Keratinocyte (primary cell): ENCODE data around the gene RNF112. TPM values are rescaled to one million over a fixed set of nuclear protein-coding genes. Genes with fewer than 3 reads are reported as not detected.

Experiments
- DNase-seq: peaks from one replicate; pipeline ENCODE4 v3.0.0-alpha.2; 2011; ENCODE audit warnings: low read depth, missing footprints, low spot score
- FAIRE-seq: peaks from 2 replicates; lab custom pipeline; 2011; peaks lifted over from hg19 to GRCh38; lab: Jason Lieb, UNC
- H2AFZ ChIP-seq: 2 replicates; pipeline ENCODE4 v1.6.0; 2012; ENCODE audit warnings: low read length, control low read depth, inconsistent platforms; ENCODE audit not compliant: control insufficient read depth
- H3K27ac ChIP-seq: 2 replicates; pipeline ENCODE4 v1.5.1; 2011; ENCODE audit warnings: low read length; ENCODE audit not compliant: control insufficient read depth, insufficient read depth
- H3K27me3 ChIP-seq: 3 replicates; pipeline ENCODE4 v1.6.0; 2011; ENCODE audit warnings: low read length; ENCODE audit not compliant: control insufficient read depth, insufficient read depth; ENCODE audit errors: extremely low read depth
- H3K36me3 ChIP-seq, 2 experiments: 2 replicates in 1 of 2; 3 replicates in 1 of 2; pipeline ENCODE4 v1.5.1; 2011; ENCODE audit warnings: low read length in 2 of 2, mild to moderate bottlenecking in 1 of 2; ENCODE audit not compliant: control insufficient read depth in 2 of 2, insufficient read depth in 2 of 2; ENCODE audit errors: extremely low read depth in 1 of 2
- H3K4me1 ChIP-seq: 3 replicates; pipeline ENCODE4 v1.5.1; 2011; ENCODE audit warnings: low read length; ENCODE audit not compliant: control insufficient read depth, insufficient read depth; ENCODE audit errors: extremely low read depth
- H3K4me2 ChIP-seq: 3 replicates; pipeline ENCODE4 v1.6.0; 2011; ENCODE audit warnings: low read depth, low read length; ENCODE audit not compliant: control insufficient read depth, insufficient read depth; ENCODE audit errors: extremely low read depth
- H3K4me3 ChIP-seq, 3 experiments: fragments of 200-600 bp in 1 of 3; sonication (generic) in 1 of 3; 2 replicates in 2 of 3; 3 replicates in 1 of 3; pipeline ENCODE4 v1.5.1; 2011 to 2016; ENCODE audit warnings: low read length in 3 of 3, mild to moderate bottlenecking in 3 of 3, control low read depth in 2 of 3, inconsistent platforms in 1 of 3, low read depth in 1 of 3, mixed read lengths in 1 of 3, mixed run types in 1 of 3, moderate library complexity in 1 of 3; ENCODE audit not compliant: control insufficient read depth in 2 of 3, insufficient read depth in 2 of 3; ENCODE audit errors: extremely low read depth in 1 of 3
- H3K79me2 ChIP-seq: 2 replicates; pipeline ENCODE4 v1.6.0; 2012; ENCODE audit warnings: low read length; ENCODE audit not compliant: control insufficient read depth, insufficient read depth
- H3K9ac ChIP-seq: 3 replicates; pipeline ENCODE4 v1.6.0; 2011; ENCODE audit warnings: low read length; ENCODE audit not compliant: control insufficient read depth, insufficient read depth; ENCODE audit errors: extremely low read depth
- H3K9me1 ChIP-seq: 3 replicates; pipeline ENCODE4 v1.6.0; 2011; ENCODE audit warnings: low read length; ENCODE audit not compliant: control insufficient read depth, insufficient read depth; ENCODE audit errors: extremely low read depth
- H3K9me3 ChIP-seq: 2 replicates; pipeline ENCODE4 v1.5.1; 2012; ENCODE audit warnings: low read depth, low read length; ENCODE audit not compliant: control insufficient read depth
- H4K20me1 ChIP-seq: 3 replicates; pipeline ENCODE4 v1.6.0; 2011; ENCODE audit warnings: low read length; ENCODE audit not compliant: control insufficient read depth, insufficient read depth; ENCODE audit errors: extremely low read depth
- CTCF ChIP-seq, 3 experiments: IDR thresholded peaks in 1 of 3; conservative IDR thresholded peaks in 1 of 3; optimal IDR thresholded peaks in 1 of 3; 2 replicates in 2 of 3; 3 replicates in 1 of 3; pipeline versions ENCODE3 to v1.5.1; 2011; ENCODE audit warnings: low read length in 3 of 3, mild to moderate bottlenecking in 3 of 3, moderate library complexity in 2 of 3, control low read depth in 1 of 3, inconsistent platforms in 1 of 3; ENCODE audit not compliant: insufficient read depth in 2 of 3; ENCODE audit errors: extremely low read depth in 1 of 3
- EZH2 ChIP-seq: IDR thresholded peaks from one replicate; pipeline ENCODE4 v1.6.1; 2012; ENCODE audit warnings: inconsistent platforms, mild to moderate bottlenecking, low read length, moderate library complexity
- dilution Hi-C: fragments of 300-500 bp; cut with MboI; formaldehyde crosslinking; loops from one replicate; pipeline ENCODE4 v1.7.0; 2020; ENCODE audit warnings: low sequenced_read_pairs; ENCODE audit not compliant: extremely low pct_ligation_motif_present
- polyA plus RNA-seq, 5 experiments: library from polyadenylated mRNA; depleted of rRNA in 3 of 5; stranded (reverse) in 3 of 5; stranded (forward) in 1 of 5; unstranded in 1 of 5; fragments of >200 nt; gene quantifications; 1 replicate in 1 of 5; 2 replicates in 3 of 5; 3 replicates in 1 of 5; pipeline versions ENCODE4 v1.2.1 to v1.2.3, GENCODE V29; 2011 to 2012; ENCODE audit warnings: missing spikeins in 2 of 5, low read depth in 1 of 5, low replicate concordance in 1 of 5

RNF112 gene
- polyA plus RNA-seq, 1 donor (not counting 4 experiments of a cell fraction or from before 2014, with no cell fraction given) = 0.05 TPM

GRCh38 chr17:19399750-19400450 lies 11.1 kb upstream of the RNF112 start:
- Histone ChIP-seq H3K9ac (no peak overlapping the region), H3K36me3 (no peaks in the 10 kb centered on the region), H2AFZ (no peak overlapping the region), H3K79me2 (no peaks in the 10 kb centered on the region), H3K27ac (no peak overlapping the region), H4K20me1 (no peaks in the 10 kb centered on the region), H3K4me2 (no peak overlapping the region), H3K9me3 (no peaks in the 10 kb centered on the region), H3K27me3 (no peaks in the 10 kb centered on the region), H3K9me1 (no peaks in the 10 kb centered on the region), H3K4me1 (peaks cover 11% of the 10 kb centered on the region), H3K4me3 (no peak overlapping the region)
- FAIRE-seq (no peak), DNase-seq (no peak)
- TF ChIP-seq CTCF (optimal IDR thresholded peaks at IDR 0.05 in 1 of 3, IDR thresholded peaks at IDR 0.05 in 1 of 3, conservative IDR thresholded peaks at IDR 0.05 in 1 of 3; ENCODE audit: extremely low read depth in 1 of 3, insufficient read depth in 2 of 3, low read length in 3 of 3) (no peak), EZH2 (no peak)
- dilution Hi-C loops = no loop called here

GRCh38 chr17:19401321-19402010 lies 9.6 kb upstream of the RNF112 start:
- Histone ChIP-seq H3K27ac (no peak overlapping the region), H3K9me3 (no peaks in the 10 kb centered on the region), H3K4me3 (no peak overlapping the region), H3K9ac (no peak overlapping the region), H3K27me3 (no peaks in the 10 kb centered on the region), H3K79me2 (no peaks in the 10 kb centered on the region), H3K36me3 (no peaks in the 10 kb centered on the region), H3K9me1 (no peaks in the 10 kb centered on the region), H3K4me1 (peaks cover 11% of the 10 kb centered on the region), H4K20me1 (no peaks in the 10 kb centered on the region), H2AFZ (no peak overlapping the region), H3K4me2 (no peak overlapping the region)
- TF ChIP-seq EZH2 (no peak), CTCF (optimal IDR thresholded peaks at IDR 0.05 in 1 of 3, IDR thresholded peaks at IDR 0.05 in 1 of 3, conservative IDR thresholded peaks at IDR 0.05 in 1 of 3; ENCODE audit: extremely low read depth in 1 of 3, insufficient read depth in 2 of 3, low read length in 3 of 3) (no peak)
- dilution Hi-C loops = no loop called here
- FAIRE-seq (no peak), DNase-seq (no peak)
